ENCODE results near the gene ITM2C. TPM values are rescaled to one million over a fixed set of nuclear protein-coding genes. Genes with fewer than 3 reads are reported as not detected.

The ITM2C gene
- total and polyA plus RNA-seq, 9 of the 15 experiments (the other 6 are each of a cell fraction or from before 2014, with no cell fraction given), result 0.49 to 58.8 (median 21.5) TPM

DNA sequence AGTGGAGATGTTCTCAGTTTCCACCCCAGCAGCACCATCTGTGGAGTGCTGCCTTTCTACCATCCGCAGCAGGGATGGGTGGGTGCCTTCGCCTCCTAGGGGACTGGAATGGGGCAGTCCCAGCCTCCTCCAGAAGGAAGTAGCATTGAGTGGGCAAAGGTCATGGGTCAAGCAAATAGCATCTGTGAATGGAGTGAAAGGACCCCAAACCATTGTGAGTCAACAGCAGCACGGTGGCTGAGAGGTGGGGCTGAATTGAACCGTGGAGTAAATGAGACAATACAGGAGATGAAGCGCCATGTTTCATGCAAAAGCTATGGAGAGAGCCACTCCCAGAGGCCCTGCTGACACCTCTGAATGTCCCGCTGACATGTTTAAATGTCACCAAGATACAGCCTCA, 50.6 kb downstream of the ITM2C start:
- H3K9ac ChIP-seq (ENCODE audit: insufficient read depth in 1 of 2, low read depth in 2 of 2, low read length in 2 of 2), result no peak overlapping the region
- no peaks in the 10 kb centered on the region for H3K36me3 ChIP-seq (ENCODE audit: control insufficient read depth, insufficient read depth, low read length)
- FAIRE-seq (no peak), ATAC-seq (no peak), DNase-seq (ENCODE audit: extremely low read depth in 1 of 4, low spot score in 3 of 4) (no peak)
- H3K27me3 ChIP-seq (ENCODE audit: control insufficient read depth in 2 of 2, insufficient read depth in 2 of 2, low read length in 2 of 2), result no peaks in the 10 kb centered on the region
- H3K9me3 ChIP-seq (replicated peaks; ENCODE audit: control insufficient read depth, insufficient read depth, low read depth, low read length), result no peaks in the 10 kb centered on the region
- H3K27ac ChIP-seq (ENCODE audit: extremely low read depth, low read depth, low read length), result no peak overlapping the region
- TF ChIP-seq PHF8 (IDR thresholded peaks at IDR 0.05; ENCODE audit: borderline replicate concordance, low read length), result no peak
- no peak for TF ChIP-seq NRF1 (conservative IDR thresholded peaks at IDR 0.05 in 1 of 2, IDR thresholded peaks at IDR 0.05 in 1 of 2)
- no peak for TF ChIP-seq NFYB (IDR thresholded peaks at IDR 0.05; ENCODE audit: extremely low read depth, insufficient read length)
- TF ChIP-seq, protein P1, sequence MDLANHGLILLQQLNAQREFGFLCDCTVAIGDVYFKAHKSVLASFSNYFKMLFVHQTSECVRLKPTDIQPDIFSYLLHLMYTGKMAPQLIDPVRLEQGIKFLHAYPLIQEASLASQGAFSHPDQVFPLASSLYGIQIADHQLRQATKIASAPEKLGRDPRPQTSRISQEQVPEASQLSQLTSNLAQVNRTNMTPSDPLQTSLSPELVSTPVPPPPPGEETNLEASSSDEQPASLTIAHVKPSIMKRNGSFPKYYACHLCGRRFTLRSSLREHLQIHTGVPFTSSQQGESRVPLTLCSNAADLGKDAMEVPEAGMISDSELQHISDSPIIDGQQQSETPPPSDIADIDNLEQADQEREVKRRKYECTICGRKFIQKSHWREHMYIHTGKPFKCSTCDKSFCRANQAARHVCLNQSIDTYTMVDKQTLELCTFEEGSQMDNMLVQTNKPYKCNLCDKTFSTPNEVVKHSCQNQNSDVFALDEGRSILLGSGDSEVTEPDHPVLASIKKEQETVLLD (IDR thresholded peaks at IDR 0.05), result no peak
- intact Hi-C loops (cut with micrococcal nuclease), result no loop called here
- no peaks in the 10 kb centered on the region for H3K79me2 ChIP-seq (ENCODE audit: control insufficient read depth, insufficient read depth, low read length)
- H4K20me1 ChIP-seq (replicated peaks; ENCODE audit: control insufficient read depth, insufficient read depth, low read length), result no peaks in the 10 kb centered on the region
- no peak overlapping the region for H3K4me3 ChIP-seq
- in situ Hi-C loops (cut with MboI), result no loop called here
- WGBS (ENCODE audit: insufficient coverage, low coverage, missing lambda C conversion rate), result 61% methylated on average over 6 of the region's 6 CpGs
- no peaks in the 10 kb centered on the region for H3K9me1 ChIP-seq (ENCODE audit: control insufficient read depth, insufficient read depth, low read length)
- H2AFZ ChIP-seq (ENCODE audit: low read depth, low read length), result no peak overlapping the region
- no TSS peak for BruUV-seq (replicated peaks)
- H3K4me1 ChIP-seq (replicated peaks in 1 of 2; ENCODE audit: control insufficient read depth in 2 of 2, insufficient read depth in 2 of 2, low read length in 2 of 2), result peaks cover 0 to 10% of the 10 kb centered on the region in 2 experiments; a peak in 3 of 5 replicates
- CTCF ChIA-PET (ENCODE audit: low intra/inter-chr PET ratio), result no interaction called here
- POLR2A ChIA-PET, result no interaction called here
- H3K4me2 ChIP-seq (ENCODE audit: insufficient read depth, low read length), result no peak overlapping the region

DNA sequence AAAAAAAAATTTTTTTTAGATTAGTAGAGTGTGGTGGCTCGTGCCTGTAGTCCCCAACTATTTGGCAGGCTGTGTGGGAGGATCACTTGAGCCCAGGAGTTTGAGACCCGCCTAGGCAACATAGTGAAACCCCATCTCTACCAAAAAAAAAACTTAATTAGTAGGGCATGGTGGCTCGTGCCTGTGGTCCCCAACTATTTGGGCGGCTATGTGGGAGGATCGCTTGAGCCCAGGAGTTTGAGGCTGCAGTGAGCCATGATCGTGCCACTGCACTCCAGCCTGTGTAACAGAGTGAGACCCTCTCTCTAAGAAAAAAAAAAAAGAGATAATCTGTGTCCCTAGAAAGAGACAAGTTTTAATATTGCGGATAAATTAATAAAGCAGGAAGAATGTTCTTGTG, 51.5 kb downstream of the ITM2C start:
- Histone ChIP-seq H3K4me2 (ENCODE audit: insufficient read depth, low read length) (no peak overlapping the region), H3K4me3 (no peak overlapping the region), H3K27ac (ENCODE audit: extremely low read depth, low read depth, low read length) (no peak overlapping the region), H2AFZ (ENCODE audit: low read depth, low read length) (no peak overlapping the region), H3K27me3 (ENCODE audit: control insufficient read depth in 2 of 2, insufficient read depth in 2 of 2, low read length in 2 of 2) (no peaks in the 10 kb centered on the region), H3K79me2 (ENCODE audit: control insufficient read depth, insufficient read depth, low read length) (no peaks in the 10 kb centered on the region), H3K9ac (ENCODE audit: insufficient read depth in 1 of 2, low read depth in 2 of 2, low read length in 2 of 2) (no peak overlapping the region), H4K20me1 (replicated peaks; ENCODE audit: control insufficient read depth, insufficient read depth, low read length) (no peaks in the 10 kb centered on the region), H3K9me3 (replicated peaks; ENCODE audit: control insufficient read depth, insufficient read depth, low read depth, low read length) (no peaks in the 10 kb centered on the region), H3K9me1 (ENCODE audit: control insufficient read depth, insufficient read depth, low read length) (no peaks in the 10 kb centered on the region), H3K4me1 (replicated peaks in 1 of 2; ENCODE audit: control insufficient read depth in 2 of 2, insufficient read depth in 2 of 2, low read length in 2 of 2) (peaks cover 0 to under 1% of the 10 kb centered on the region in 2 experiments; a peak in 2 of 5 replicates), H3K36me3 (ENCODE audit: control insufficient read depth, insufficient read depth, low read length) (no peaks in the 10 kb centered on the region)
- 59% methylated on average over 6 of the region's 7 CpGs for WGBS (ENCODE audit: insufficient coverage, low coverage, missing lambda C conversion rate)
- intact Hi-C loops (cut with micrococcal nuclease), result no loop called here
- FAIRE-seq (no peak), ATAC-seq (no peak), DNase-seq (ENCODE audit: extremely low read depth in 1 of 4, low spot score in 3 of 4) (no peak)
- POLR2A ChIA-PET, result no interaction called here
- CTCF ChIA-PET (ENCODE audit: low intra/inter-chr PET ratio), result no interaction called here
- in situ Hi-C loops (cut with MboI), result no loop called here
- no TSS peak for BruUV-seq (replicated peaks)
- TF ChIP-seq SUPT5H (IDR thresholded peaks at IDR 0.05), result no peak
- TF ChIP-seq, protein P2, sequence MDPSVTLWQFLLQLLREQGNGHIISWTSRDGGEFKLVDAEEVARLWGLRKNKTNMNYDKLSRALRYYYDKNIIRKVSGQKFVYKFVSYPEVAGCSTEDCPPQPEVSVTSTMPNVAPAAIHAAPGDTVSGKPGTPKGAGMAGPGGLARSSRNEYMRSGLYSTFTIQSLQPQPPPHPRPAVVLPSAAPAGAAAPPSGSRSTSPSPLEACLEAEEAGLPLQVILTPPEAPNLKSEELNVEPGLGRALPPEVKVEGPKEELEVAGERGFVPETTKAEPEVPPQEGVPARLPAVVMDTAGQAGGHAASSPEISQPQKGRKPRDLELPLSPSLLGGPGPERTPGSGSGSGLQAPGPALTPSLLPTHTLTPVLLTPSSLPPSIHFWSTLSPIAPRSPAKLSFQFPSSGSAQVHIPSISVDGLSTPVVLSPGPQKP (CRISPR knock-in tag; IDR thresholded peaks at IDR 0.05), result no peak
- TF ChIP-seq ARNT (IDR thresholded peaks at IDR 0.05), result no peak
- no peak for TF ChIP-seq MECOM (CRISPR knock-in tag; IDR thresholded peaks at IDR 0.05)
- no peak for TF ChIP-seq SAP30 (IDR thresholded peaks at IDR 0.05; ENCODE audit: borderline replicate concordance, insufficient read depth, low read depth, low read length, poor library complexity, severe bottlenecking)
- TF ChIP-seq CREM (IDR thresholded peaks at IDR 0.05; ENCODE audit: low read depth), result no peak
- no peak for TF ChIP-seq MCM3 (IDR thresholded peaks at IDR 0.05)
- no peak for TF ChIP-seq TOE1 (IDR thresholded peaks at IDR 0.05; ENCODE audit: borderline replicate concordance)
- no peak for TF ChIP-seq TOE1 (CRISPR knock-in tag; IDR thresholded peaks at IDR 0.05; ENCODE audit: borderline replicate concordance, low read depth)
- no peak for TF ChIP-seq HEY1 (CRISPR knock-in tag; IDR thresholded peaks at IDR 0.05; ENCODE audit: borderline replicate concordance)
- no peak for TF ChIP-seq ADNP (tag; IDR thresholded peaks at IDR 0.05)
- TF ChIP-seq MCM7 (IDR thresholded peaks at IDR 0.05), result no peak
- no peak for TF ChIP-seq MIER1 (IDR thresholded peaks at IDR 0.05; ENCODE audit: low read depth)
